RCC 7860 (cell line): Measurements from ENCODE around the gene SESTD1.
"Not testable (repeated sequence)": the region's sequence is repeated elsewhere in the genome, so short reads cannot be mapped to it uniquely, and the experiment has no call there.

Source experiments
- DNase-seq: peaks from one replicate; pipeline ENCODE4 v3.0.0-alpha.2; 2015; ENCODE audit warnings: low spot score
- FAIRE-seq: peaks from 2 replicates; lab custom pipeline; 2012; peaks lifted over from hg19 to GRCh38; lab: Jason Lieb, UNC

The SESTD1 gene

GRCh38 chr2:179124282-179124681 lies 140.3 kb downstream of the SESTD1 start:
- FAIRE-seq (no peak), DNase-seq (no peak)

GRCh38 chr2:179123272-179123662 lies 141.4 kb downstream of the SESTD1 start:
- FAIRE-seq (no peak), DNase-seq (no peak)

GRCh38 chr2:179107737-179108136 lies 156.9 kb downstream of the SESTD1 start:
- peak; percentile 85 for FAIRE-seq

DNA sequence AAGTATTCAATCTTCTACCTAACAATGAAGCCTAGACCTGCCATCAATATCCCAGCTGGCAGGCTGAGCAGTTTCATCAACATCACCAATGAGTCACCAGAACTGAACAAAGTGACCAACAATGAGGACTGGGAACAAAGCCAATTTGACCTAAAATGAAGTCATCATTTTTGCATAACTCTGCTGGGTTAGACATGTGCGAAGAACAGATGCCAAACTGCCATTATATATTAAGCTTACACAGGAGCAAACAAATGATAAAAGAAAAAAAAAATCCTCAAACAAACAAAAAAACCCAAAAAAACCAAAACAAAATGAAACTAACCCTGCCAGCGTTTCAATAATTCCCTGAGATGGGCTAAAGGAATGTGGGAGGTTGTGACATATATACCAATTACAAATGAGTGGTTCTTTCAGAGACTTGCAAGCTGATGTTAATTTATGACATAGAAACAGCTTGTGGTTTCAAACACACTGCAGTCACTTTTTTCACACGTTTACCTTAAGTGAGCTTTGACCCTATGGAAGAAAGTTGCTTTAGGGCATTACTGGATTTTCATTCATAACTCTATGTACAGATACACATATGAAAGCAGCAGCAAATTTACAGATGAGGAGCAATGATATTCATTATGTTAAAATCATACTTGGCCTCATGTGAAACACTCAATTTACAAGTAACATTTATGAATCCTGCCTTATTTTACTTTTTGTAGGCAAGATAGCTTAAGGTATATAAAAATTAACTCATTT lies 157.8 kb downstream of the SESTD1 start:
- peak; percentile 97 for FAIRE-seq
- peak; percentile 90 for DNase-seq

More at GRCh38 chr2:179107737-179108136, 156.9 kb downstream of the SESTD1 start:
- peak; percentile 52 for DNase-seq

DNA sequence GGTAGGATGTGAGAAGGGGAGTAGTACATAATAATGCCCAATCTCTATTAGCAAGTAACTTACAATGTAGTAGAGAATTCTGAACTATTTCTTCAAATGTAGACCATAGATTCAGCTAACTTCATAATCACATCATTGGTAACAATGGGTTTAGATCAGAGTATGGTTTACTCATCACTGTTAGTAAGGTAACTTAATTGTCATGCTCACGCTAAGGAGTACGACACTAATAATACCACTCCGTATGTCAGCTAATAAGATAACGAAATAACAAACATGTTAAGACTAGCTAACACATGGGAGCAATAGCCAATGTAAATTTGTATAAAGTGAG lies 158.3 kb downstream of the SESTD1 start:
- no peak for FAIRE-seq
- DNase-seq, result no peak

DNA sequence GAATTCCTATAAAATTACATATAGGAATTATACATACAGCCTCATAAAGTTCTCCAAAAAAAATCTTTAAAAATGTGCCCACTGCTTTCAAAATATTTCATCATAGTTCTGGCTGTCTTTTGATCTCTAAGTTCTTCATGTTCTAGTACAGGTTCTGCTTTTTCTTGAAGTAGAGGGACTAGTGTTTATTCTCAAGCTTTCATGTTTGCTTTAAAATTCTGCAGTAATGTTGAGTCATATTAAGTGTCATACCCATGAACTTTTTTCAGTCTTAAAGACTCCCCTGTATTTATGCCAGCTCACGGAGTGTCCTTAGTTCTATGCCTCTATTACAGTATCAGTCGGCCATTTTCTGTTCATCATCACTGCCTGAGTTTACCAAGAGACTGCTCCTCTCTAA lies 159.9 kb downstream of the SESTD1 start:
- peak; percentile 23 for DNase-seq
- no peak for FAIRE-seq

DNA sequence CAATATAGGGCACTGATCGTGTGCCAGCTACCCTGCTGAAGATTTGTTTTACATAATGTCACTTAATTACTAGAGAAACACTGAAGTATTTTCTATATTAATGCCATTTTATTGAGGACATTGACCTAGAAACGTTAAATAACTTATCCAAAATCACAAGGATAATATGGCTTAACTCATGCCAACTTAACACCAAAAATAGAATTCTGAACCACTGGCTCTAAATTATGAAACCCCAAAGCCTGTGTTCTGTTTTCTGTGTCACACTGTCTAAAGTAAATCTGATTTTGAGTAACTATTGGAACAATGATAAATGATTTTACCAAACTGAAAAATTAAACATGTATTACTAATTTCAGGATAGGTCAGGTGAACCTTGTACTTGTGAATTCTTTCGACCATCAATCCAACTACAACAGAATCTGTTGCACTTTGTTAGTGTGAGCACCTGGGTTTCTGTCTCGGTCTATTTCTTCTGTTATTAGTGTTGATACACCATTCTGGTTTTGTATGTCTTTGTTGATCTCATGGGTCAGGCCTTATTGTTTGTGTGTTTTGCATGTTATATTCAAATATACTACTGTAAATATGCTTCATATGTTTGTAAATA lies 166.4 kb downstream of the SESTD1 start:
- FAIRE-seq, result no peak
- no peak for DNase-seq

- FAIRE-seq, result no peak
- no peak for DNase-seq
Measured at GRCh38 chr2:179097131-179097530, 167.5 kb downstream of the SESTD1 start.

DNA sequence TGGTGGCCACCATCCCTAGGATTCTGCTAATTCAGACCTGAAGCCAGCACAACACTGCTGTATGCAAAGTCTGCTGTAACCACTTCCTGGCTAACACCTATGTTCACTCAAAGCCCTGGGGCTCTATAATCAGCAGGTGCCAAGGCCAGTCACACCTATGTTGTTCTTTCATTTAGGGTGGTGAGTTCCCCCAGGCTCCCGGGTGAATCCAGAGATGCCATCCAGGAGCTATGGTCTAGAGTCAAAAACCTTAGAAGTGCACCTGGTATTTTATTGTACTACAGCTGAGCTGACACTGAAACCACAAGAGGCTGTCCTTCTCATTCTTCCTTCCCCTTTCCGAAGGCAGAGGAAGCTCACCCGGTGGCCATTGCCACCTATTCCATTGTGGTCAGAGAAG lies 168.5 kb downstream of the SESTD1 start:
- no peak for DNase-seq
- no peak for FAIRE-seq

DNA sequence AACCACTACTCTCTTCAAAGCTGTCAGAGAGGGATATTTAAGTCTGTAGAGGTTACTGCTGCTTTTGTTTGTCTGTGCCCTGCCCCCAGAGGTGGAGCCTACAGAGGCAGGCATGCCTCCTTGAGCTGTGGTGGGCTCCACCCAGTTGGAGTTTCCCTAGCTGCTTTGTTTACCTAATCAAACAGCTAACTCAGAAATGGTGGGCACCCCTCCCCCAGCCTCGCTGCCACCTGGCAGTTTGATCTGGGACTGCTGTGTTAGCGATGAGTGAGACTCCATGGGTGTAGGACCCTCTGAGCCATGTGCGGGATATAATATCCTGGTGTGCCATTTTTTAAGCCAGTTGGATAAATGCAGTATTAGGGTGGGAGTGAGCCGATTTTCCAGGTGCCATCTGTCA lies 171.7 kb downstream of the SESTD1 start:
- not testable (repeated sequence) for FAIRE-seq, DNase-seq

DNA sequence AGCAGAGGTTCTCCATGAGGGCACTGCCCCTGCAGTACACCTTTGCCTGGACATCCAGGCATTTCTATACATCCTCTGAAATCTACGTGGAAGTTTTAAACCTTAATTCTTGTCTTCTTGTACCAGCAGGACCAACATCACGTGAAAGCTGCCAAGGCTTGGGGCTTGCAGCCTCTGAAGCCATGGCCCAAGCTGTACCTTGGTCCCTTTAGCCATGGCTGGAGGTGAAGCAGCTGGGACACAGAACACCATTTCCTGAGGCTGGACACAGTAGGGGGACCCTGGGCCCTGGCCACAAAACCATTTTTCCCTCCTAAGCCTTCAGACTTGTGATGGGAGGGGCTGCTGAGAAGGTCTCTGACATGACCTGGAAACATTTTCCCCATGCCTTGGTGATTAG lies 181.9 kb downstream of the SESTD1 start:
- no peak for DNase-seq
- no peak for FAIRE-seq

GRCh38 chr2:179081954-179082353 lies 182.7 kb downstream of the SESTD1 start:
- FAIRE-seq (no peak), DNase-seq (no peak)

DNA sequence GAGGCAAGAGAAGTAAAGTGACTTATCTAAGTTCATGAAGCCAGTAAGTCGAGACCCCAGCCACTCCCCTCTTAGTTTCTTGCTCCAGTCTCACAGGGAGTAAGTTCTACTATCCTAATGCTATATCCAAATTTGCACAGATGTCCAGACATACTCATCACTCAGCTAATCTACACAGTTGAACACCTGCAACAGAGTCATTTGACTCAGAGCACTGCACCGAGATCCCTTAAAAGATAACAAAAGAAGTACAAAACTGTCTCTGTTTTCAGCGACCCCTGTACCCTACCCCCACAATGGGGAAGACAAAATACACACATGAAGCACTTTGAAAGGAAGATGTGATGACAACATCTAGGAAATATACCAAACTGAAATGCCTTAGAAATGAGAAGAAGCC lies 192.1 kb downstream of the SESTD1 start:
- DNase-seq (no peak), FAIRE-seq (no peak)

GRCh38 chr2:179071810-179072355 lies 192.7 kb downstream of the SESTD1 start:
- no peak for FAIRE-seq
- no peak for DNase-seq

GRCh38 chr2:179070895-179071294 lies 193.7 kb downstream of the SESTD1 start:
- FAIRE-seq (no peak), DNase-seq (no peak)

DNA sequence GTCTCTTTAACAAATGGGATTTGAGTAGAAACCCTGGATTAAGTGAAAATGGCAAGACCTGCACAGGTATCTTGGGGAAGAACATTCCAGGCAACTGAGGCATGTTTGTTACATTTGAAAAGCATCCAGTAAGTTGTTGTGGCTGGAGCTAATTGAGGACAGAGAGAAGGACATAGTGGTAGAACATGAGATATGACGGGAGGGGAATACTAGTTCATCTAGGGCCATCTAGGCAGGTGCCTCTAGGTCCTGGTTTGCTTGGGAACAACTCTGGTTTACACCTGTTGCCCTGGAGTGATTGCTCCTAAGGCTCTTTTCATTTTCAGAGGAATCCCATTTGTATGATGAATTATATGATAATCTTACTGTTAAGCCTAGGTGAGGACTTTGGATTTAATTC lies 194.9 kb downstream of the SESTD1 start:
- DNase-seq (no peak), FAIRE-seq (no peak)

DNA sequence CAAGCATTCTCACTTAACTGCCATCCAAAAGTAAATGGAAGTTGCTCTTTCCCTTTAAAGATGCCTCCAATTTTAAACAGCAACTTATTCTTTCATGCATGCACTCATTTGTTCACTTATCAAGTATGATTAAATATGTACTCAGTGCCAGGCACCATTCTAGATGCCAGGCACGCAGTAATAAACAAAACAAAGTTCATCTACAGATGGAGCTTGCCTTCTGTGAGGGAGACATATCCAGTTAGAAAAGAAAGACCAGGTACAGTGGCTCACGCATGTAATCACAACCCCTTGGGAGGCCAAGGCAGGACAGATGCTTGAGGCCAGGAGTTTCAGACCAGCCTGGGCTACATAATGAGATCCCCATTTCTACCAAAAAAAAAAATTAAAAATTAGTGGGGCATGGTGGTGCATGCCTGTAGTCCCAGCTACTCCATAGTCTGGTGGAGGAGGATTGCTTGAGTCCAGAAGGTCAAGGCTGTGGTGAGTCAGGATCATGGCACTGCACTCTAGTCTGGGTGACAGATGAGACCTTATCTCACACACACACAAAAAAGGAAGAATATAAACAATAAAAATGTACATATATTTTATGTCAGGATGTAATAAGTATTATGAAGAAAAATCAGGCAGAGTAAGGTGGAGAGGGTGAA lies 195.5 kb downstream of the SESTD1 start:
- FAIRE-seq (no peak), DNase-seq (no peak)

DNA sequence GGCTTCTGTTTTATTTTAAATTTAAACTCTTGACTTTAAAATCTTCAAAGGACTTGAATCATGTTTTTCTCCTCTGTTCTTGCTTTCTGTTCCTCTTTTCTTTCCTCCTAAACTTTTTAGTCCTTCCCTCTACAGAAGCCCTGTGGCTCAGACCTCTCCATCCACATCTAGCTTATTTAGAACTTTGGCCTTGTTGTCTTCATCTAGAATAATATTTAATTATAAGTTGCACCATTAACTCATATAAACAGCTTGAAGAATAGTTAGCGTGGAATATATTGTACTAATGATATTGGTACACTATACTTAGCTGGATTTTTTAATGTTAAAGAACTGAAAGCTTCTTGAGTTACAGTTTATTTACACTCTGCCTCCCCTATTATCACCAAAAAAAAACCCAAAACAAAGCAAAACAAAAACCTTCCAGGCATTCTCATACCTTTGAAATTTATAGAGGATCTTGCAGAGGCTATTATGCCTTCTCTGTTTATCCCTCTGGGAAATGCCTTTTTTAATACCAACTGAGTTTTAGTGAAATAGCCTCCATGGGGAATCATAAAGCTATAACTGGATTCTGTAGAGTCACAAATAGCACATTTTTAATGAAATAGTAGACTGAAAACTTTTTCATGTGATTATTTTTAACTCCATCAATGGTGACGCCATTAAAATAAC lies 205.5 kb downstream of the SESTD1 start:
- FAIRE-seq, result no peak
- DNase-seq, result no peak

- DNase-seq, result no peak
- no peak for FAIRE-seq
Measured at GRCh38 chr2:179057737-179058136, 206.9 kb downstream of the SESTD1 start.

DNA sequence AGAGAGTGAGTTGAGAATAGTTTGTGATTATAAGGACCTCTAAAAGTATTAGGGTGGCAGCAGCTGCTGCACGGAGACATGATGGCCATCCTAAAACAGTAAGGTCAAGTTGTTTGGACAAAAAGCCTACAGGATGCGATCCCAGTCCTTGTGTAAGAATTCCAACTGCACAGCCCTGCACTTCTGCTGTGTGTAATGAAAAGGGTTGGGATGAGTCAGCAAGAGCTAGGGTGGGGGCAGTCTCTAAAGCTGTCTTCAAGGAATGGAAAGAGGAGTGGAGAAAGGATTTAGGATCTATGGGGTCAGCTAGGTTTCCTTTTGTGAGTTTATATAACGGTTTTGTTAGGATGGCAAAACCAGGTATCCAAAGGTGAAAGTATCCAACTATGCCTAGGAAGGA lies 211.1 kb downstream of the SESTD1 start:
- not testable (repeated sequence) for FAIRE-seq, DNase-seq
